NCI-H1417 (cell line): ENCODE results near the gene REXO1.
"Not testable (repeated sequence)": the region's sequence is repeated elsewhere in the genome, so short reads cannot be mapped to it uniquely, and the experiment has no call there.

ENCODE experiments used
- DNase-seq, 3 experiments: peaks; one replicate each; lab custom pipeline; 2025; lab: John Stamatoyannopoulos, UW

Gene REXO1

DNA sequence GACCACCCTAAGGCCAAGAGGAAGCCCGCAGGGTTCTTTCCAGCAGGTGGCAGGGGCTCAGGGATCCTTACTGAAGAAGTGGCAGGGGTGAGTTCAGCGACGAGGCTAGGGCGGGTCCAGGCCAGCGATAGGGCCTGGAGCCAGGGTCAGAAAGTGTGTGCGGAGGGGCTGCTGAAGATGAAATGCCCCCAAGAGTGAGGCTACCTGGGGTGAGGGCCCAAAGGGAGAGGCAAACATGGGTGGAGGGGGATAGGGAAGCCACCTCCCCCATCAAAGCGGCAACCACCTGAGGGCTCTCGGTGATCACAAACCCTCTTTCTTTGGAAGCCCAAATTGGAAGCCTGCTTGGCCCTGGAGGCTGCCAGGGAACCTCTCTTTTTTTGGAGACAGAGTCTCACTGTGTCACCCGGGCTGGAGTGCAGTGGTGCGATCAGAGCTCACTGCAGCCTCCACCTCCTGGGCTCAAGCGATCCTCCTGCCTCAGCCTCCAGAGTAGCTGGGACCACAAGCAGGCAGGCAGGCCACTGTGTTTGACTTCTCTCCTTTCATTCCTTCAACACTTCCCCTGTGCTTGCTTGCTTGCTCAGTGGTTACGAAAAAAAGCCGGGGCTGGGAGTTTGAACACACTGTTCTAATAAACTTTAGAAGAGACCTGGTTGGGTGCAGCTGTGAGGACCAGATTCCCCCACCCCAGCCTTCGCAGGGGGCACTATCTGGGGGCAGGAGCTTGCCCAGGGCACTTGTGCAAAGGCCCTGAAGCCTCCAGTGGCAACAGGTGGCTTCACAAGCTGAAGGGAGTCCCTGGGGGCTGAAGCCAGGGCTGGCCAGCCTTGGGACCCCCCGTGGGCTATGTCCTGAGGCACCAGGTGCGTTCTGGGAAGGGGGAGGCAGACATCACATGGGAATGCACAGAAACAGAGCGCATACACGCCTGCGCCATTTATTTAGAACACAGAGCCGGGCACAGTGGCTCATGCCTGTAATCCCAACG lies 34.8 kb downstream of the REXO1 start:
- DNase-seq, result no peak

DNA sequence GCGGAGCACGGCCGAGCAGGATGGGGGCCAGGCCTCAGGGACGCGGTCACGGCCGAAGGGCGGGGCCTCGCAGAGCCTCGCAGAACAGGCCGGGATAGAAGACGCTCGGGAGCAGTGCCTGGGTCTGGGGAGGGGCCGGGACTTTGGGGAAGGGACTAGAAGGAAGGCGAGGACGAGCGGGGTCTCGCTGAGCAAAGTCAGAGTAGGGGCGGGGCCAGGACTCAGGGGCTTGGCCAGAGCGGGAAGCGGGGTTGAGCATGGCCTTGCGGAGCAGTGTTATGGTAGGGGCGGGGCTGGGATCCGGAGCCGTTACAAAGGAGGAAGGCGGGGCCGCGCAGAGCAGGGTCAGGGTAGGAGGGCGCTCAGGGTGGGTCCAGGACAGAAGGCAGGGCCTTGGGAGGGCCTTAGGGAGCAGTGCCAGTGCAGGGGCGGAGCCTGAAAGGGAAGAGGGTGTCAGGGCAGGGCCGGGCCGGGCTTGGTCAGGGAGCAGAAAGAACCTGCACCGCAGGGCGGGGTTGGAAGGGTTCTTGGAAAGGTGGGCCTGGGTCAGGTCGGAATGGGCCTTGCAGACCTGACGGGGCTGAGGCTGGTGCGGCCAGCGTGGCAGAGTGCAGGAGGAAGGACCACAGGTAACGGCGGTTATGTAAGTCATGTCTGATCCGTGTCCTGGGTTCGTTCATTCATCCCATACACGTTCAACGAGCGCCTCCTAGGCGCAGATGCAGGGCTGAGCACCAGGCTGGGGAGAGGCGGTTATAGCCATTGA lies 35.7 kb downstream of the REXO1 start:
- peak; percentile 83 to 93 (median 87) for DNase-seq

DNA sequence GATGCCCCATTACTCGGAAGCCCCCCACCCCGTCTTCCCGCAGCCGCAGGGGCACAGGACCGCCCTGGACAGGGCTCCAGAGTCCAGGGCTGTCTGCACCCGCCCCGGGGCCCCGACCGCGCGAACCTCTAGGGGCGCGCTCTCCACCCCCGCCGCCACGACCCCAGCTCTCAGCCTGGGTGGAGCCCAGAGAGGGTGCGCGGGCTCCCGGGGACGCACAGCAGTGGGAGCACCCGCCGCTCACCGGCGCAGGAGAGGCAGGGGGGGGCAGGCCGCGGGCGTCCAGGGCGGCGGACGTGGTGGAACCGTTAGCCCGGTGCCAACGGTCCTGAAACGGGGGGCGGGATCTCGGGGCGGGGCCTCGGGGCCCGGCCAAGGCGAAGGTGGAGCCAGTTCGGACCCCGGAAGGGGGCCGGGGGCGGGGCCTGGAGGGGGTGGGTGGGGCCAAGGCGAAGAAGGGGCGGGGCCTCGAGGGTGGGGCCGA lies 36.3 kb downstream of the REXO1 start, which contains the start of gene ATP8B3:
Gene ATP8B3 (minus strand): TSS at position 335 of the 484 bp plus-strand sequence. CDS start 540 bp downstream, outside the sequence.
- no peak for DNase-seq

DNA sequence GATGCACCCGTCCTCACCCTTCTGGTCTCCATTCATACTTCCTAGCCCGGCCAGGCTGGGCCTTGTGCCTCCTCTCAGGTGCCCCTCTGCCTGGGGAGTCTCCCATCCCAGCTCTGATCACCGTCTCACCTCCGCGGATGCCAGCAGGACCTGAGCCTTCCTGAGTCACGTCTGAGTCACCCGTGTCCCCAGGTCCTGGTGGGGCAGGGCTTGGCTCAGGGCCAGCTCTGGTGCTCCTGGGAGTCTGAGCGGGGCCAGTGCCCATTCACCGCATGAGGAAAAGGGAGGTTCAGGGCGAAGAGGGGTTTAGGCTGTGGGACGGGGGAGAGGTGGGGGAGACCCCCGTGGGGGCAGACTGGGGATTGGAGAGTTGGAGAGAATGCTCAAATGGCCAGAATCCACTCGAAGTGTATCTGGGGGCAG lies 36.8 kb downstream of the REXO1 start:
- DNase-seq, result peak in 2 of 3 experiments; percentile 36 to 41

DNA sequence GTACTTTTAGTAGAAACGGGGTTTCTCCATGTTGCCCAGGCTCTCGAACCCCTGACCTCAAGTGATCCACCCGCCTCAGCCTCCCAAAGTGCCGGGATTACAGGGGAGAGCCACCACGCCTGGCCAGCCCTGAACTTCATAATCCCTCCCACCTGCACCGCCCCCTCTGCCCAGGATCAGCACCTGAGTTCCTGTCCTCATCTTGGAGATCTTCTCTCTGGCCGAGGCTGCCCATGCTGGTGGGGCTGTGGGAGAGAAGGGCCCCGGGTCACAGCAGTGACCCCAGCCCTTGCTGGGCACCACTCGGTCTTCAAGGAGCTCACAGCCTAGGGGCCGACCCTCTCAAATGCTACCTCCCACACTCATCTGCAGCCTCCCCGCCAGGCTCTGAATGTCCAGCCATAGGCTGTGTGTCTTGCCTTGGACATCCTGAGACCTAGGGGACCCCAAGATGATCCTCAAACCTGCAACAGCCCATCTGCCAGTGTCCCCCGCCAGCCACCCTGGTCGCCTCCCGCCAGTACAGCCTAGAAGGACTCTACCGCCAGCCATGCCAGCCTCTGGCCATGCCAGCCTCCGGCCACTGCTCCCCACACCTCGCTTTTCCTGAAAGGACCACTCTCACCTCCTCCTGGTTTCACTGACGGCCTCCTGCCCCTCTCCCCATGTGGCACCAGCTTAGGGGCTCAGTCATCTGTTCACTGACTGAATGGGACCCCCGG lies 37.7 kb downstream of the REXO1 start:
- no peak for DNase-seq

DNA sequence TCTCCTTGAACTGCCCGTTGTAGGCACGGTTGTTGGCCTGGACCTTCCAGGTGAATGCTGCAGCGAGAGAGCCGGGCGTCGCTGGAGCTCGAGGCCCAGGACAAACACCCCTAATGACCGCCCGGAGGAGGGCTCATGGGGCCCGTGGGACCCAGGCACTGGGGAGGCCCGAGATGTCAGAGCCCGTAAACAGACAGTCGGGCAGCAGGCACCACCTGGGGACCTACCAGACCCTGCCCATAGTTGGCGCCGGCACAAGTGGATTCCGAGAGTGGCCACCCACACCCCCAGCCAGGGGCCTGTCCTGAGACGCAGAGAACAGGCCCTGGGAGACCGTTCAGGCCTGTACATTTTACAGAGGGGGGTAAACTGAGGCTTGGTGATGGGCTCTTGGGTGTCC lies 38.6 kb downstream of the REXO1 start:
- DNase-seq, result no peak

DNA sequence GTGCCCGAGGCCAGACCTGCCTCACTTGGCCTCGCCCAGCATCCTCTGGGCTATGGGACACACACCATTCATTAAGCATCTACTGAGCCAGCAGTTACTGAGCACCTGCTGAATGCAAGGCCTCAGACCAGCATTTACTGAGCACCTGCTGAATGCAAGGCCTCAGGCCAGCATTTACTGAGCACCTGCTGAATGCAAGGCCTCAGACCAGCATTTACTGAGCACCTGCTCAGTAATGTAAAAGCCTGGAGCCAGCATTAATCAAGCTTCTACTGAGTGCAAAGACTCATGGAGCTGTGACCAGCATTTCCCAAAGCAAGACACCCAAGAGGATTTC lies 39.9 kb downstream of the REXO1 start:
- DNase-seq, result no peak

DNA sequence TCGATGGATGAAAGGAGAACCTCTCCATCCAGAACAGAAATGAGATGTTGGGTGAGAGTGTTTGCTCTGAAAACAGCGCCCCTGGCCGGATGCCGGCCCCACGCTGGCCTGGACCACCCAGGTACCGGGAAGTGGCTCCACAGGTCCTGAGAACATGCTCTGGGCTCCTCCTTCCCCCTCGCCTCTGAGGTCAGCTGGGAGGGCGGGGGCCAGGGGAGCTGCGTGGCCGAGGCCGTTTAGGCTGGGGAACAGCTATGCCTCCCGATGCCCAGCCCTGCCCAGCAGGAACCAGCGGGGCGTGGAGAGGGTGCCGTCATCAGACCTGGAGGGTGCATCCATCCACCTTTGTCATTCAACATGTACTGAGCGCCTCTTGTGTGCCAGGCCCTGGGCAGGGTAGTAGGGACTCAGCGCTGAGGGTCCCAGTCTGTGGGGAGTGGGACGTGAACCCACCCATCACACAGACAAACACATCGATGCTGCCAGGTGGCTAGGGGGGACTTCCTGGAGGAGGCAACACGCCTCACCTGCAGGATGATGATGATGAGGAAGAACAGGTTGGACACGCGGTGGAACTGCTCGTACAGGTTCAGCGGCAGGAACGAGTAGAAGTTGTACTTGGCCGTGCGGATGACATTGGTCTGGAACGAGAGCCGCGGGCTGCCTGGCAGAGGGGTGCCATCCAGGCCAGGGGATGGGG lies 40.4 kb downstream of the REXO1 start:
- DNase-seq, result no peak

DNA sequence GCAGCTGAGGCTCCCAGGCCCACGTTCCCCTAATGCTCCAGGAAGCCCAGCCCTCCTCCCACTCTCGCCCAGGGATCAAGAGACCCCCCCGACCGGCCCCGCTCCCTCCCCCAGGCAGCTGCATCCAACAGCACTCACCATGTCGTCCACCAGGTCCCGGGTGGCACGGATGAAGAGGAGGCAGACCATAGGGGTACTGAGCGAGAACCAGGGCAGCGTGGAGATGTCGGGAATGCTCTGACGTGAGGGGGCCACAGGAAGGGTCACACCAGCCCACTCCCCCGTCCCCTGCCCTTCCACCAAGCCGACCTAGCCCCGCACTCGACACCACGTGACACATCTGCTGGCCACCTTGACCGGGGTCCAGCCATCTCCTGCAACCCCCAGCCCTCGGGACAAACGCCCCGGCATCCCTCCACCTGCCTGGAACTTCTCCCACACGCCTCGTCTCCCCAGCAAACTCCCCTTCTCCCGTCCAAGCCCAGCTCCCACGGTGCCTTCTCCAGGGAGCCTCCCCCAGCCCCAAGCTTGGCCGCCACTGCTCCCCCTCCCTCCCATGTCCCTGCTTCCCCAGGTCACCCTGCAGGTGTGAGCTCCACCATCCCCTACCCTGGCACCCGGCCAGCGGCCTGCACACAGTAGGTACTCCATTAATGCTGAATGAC lies 41.1 kb downstream of the REXO1 start:
- no peak for DNase-seq

DNA sequence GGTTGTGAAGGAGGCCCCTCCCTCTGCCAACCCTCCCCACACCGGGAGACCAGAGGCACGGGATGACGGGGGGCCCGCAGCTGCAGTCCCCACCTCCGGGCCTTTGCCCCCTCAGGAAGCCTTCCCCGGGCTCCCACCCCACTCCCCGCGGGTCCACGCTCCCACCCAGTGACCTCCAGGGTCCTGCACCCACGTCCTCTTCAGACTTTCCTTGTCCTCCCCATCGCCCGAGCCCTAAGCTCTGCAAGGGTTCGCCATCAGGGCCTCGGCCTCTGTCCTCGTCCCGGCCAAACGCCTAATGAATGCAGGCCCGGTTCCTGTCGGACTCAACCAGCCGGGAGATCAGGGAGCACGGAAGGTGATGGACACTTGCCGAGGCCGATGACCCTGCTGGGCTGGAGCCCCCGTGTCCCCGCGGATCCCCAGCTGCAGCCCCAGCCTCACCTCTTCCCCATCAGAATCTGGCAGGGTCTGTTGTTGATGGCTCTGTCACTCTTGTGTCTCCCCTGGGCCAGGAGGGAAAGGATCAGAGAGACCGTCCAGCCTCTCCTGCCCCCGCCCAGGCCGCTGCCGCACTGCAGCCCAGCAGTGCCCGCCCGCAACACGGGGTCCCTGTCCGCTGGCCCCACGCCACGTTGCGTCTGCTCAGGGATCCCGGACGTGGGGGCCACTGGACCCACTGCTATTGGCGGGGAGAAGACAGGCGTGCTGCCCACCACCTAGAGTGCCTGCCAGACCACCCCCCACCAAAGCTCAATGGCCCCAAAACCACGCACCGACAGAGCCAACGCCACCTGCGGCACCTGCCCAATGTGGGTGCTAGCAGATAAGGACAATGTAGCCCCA lies 41.9 kb downstream of the REXO1 start:
- no peak for DNase-seq

DNA sequence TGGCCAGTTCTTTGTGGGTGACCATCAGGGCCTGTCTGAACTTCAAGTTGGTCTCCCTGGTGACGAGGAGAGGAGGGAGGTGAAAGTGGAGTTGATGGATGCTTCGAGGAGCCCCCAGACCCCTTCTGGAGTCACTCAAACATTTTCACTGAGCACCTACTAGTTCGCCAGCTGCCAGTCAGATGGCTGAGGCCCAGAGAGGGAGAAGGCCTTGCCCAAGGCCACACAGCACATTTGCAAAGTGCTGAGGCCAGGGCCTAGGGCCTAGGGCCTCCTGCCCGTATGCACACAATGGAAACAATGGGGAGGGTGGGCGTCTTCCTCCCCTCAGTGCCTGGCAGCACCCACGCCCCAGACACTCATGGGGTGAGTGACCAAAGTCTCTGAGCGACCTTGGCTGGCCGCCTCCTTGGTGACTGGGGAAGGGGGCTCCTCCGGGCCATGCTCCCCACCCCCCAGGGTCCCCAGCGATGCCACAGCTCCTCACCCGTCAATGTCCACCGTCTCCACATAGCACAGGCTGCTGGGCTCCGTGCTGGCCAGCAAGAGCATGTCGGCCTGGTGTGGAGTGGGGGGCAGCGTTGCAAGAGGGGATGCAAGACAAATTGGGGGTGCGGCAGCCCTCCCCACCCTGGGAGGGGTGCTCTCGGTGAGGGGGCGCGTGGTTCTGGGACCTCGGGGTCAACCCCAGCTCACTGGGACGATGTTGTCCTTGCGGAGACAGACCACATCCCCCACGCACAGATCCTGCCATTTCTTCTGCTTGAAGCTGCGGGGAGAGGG lies 42.7 kb downstream of the REXO1 start:
- DNase-seq, result no peak

DNA sequence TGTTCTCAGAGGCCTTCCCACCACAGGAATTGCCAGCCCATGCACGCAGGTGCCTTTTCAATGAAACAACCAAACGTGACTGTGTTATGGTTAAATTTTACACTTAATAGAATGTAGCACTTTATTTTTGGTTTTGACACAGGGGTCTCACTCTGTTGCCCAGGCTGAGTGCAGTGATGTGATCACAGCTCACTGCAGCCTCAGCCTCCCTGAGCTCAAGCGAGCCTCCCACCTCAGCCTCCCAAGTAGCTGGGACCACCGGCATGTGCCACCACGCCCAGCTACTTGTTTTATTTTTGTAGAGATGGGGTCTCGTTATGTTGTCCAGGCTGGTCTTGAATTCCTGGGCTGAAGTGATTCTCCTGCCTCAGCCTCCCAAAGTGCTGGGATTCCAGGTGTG lies 43.4 kb downstream of the REXO1 start:
- no peak for DNase-seq

DNA sequence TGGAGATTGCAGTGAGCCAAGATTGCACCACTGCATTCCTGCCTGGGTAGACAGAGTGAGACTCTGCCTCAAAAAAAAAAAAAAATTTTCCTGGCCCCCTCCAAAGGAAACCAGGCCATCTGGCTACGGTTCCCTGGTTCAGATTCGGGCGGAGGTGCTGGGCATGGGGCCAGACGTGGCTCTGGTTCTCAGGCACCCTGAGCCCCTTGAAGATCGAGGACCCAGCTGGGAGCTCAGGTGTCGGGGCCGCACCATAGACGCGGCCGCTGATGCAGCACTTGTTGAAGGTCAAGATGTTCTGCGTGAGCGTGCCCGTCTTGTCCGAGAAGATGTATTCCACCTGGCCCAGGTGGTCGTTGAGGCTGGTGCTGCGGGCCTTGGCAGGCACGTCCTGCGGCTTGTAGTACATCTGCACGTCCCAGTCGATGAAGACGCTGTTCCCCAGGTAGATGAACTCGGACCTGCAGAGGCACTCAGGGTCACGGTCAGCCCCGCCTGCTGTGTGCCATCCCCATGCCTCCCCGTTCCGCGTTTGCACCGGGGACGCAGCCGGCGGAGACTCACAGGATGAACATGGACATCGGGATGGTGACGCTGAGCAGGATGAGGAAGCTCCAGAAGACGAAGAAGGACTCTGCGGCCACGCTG lies 48.5 kb downstream of the REXO1 start:
- DNase-seq, result no peak

DNA sequence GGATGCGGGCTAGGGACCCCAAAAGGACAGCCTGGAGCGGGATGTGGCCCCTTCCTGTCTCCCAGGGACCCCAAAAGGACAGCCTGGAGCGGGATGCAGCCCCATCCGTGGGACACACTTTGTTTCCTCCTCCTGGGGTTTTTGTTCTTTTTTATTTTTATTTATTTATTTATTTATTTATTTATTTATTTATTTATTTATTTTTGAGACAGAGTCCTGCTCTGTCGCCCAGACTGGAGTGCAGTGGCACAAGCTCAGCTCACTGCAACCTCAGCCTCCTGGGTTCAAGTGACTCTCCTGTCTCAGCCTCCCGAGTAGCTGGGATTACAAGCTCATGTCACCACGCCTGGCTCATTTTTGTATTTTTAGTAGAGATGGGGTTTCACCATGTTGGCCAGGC lies 51.0 kb downstream of the REXO1 start:
- DNase-seq, result not testable (repeated sequence)

DNA sequence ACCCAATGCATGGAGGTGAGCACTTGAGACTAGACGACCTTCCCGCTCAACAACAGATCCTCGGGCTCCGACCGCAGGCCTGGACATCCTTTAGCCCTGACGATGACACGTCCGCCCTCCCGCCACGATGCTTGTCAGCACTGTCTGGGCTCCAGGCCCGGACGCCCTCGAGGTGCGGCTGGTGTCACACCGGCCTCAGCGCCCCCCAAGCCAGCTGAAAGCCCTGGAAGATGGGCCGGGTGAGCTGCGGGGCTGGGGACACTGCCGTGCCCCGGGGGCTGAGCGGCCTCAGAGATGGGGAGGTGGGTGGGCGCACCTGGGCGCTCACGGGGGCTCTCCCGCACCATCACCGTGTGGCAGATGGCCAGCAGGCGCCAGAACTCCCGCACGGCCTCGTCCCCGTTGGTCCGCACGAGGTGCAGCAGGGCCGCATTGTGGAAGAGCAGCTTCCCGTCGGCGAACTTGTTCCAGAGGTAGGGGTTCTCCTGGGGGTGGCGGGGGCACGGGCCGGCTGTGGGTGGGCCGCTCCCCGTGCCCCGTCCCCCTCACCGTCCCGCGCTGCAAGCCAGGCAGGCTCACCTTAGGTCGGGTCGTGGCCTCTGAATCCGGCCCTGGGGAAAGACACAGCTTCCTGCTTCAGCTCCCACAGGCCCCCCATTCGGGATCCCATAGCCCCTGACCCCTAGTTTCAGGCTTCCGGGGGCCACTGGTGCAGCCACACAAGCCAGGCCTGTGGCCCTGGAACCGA lies 51.7 kb downstream of the REXO1 start:
- DNase-seq, result no peak

DNA sequence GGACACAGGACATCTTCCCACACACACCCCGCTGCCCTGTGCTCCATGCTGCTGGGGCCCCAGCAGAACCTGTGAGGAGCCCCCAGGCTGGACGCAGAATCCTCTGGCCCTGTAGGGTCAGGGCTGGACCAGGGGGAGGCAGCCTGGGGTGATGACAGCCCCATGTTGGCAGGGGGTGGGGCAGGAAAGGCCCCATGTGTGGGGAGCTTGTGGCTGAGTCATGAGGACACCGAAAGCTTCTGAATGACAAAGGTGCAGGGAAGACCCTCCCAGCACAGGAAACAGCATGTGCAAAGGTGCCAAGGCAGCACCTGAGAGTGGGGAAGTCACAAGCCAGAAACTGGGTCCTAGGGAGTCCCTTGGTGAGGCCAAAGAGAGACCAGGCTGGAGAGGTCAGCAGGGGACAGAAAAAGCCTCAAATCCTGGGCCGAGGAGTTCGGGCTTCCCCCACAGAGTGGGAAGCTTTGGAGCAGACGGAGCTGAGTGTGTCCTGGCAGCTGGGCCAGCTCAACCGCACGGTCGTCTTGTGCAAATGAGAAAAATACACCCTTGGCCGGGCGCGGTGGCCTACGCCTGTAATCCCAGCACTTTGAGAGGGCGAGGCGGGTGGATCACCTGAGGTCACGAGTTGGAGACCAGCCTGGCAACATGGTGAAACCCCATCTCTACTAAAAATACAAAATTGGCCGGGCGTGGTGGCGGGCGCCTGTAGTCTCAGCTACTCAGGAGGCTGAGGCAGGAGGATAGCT lies 53.7 kb downstream of the REXO1 start:
- no peak for DNase-seq

DNA sequence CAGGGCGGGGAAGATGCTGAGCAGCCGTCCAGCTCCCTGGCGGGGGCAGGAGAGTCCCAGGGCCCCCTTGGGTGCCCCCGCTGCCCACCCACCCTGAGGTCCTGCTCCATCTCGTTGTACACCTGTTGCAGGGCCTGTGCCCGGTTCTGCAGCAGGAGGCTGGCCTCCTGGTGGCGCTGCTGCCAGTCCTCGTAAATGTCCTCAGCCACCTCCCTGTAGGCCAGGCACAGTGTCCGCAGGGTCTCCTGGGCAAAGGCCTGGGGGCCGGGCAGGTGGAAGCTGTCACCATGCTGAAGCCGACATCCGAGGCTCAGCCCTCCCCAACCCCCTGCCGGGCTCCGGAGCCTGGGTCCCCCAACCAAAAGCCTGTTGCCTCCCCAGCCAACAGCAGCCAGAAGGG lies 56.4 kb downstream of the REXO1 start:
- DNase-seq, result no peak
